DMS 273 treated with DMSO at 0.1 percent for 48 hours (cell line): ENCODE measurements around the gene SLC43A1.
"Not testable (repeated sequence)": the region's sequence is repeated elsewhere in the genome, so short reads cannot be mapped to it uniquely, and the experiment has no call there.

ENCODE experiments used
- DNase-seq: peaks from one replicate; lab custom pipeline; 2025; lab: John Stamatoyannopoulos, UW

Gene SLC43A1

DNA sequence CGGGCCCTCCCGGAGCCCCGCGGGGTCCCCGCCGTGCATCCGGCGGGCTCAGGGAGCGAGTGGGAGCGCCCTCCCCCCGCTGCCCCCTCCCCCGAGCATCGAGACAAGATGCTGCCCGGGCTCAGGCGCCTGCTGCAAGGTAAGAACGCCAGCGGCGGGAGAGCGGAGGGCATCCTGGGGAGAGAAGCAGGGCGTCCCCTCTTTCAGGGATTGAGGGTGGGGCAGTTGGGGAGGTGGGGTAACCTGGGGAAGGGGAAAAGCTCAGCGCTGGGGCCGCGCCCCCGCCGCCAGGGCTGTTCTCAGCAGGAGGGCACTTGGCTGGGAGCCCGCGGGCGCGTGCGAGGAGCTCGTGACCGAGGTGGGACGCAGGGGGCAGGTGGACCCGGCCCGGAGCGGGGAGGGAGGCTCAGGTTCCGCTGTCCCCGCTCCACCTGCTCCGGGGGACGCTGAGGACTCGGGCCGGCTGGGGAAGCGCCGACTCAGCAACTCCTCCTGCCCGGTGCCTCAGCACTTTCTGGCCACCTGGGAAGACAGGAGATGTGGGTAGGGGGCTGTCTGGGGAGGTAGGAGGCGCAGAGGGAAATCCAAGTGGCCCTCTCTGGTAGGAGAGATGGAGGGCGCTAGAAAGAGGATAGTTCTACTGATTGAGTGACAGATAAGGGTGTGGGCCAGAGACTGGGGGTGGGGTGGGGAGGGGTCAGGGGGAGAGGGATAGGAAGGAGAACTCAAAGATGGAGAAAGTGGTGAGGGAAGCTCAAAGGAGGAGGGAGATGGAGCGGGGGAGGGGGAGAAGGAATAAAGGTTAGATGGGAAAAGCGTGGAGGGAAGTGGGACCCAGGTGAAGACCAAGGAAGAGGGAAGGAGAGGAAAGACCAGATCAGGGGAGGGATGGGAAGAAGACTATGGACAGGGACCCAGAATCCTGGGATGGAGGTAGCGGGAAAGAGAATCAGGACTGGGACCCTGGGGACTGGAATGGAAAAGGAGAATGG is 54.4 kb downstream of the SLC43A1 start:
- no peak for DNase-seq

DNA sequence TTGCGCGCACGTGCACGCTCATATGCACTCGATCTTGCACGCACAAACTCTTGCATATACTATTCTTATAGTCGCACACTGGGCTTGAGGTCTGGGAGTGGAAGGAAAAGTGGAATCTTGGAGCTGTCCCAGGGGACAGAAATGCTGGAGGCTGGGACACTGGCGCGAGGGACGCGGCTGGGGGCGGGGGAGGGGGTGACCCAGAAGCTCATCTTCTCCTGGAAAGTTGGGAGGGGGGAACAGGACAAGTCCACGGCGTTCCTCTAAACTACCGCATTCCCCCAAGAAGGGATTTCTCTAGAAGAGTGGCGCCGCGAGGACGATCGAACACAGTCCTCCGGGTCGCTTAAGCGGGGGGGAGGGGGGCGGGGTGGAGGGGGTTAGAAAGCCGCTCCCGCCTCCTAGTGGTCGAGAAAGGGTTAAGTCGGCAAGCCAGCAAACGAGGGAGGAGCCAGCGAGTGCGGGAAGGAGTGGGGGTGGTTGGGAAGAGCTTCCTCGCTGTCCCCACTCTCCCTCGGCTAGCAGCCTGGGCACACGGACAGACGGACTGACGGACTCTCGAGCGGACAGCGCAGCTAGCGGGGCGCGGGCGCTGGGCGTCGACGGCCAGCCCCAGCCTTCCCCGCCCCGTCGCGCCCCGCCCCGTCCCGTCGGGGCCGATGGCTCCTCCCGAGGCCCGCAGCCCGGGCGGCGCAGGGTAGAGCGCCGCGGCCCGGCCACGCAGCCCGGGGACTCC is 55.3 kb downstream of the SLC43A1 start, which contains the start of gene RTN4RL2:
TSS of gene RTN4RL2 (plus strand) at position 507 of the 736 bp plus-strand sequence. CDS start 338 bp downstream, outside the sequence.
- DNase-seq: no peak

DNA sequence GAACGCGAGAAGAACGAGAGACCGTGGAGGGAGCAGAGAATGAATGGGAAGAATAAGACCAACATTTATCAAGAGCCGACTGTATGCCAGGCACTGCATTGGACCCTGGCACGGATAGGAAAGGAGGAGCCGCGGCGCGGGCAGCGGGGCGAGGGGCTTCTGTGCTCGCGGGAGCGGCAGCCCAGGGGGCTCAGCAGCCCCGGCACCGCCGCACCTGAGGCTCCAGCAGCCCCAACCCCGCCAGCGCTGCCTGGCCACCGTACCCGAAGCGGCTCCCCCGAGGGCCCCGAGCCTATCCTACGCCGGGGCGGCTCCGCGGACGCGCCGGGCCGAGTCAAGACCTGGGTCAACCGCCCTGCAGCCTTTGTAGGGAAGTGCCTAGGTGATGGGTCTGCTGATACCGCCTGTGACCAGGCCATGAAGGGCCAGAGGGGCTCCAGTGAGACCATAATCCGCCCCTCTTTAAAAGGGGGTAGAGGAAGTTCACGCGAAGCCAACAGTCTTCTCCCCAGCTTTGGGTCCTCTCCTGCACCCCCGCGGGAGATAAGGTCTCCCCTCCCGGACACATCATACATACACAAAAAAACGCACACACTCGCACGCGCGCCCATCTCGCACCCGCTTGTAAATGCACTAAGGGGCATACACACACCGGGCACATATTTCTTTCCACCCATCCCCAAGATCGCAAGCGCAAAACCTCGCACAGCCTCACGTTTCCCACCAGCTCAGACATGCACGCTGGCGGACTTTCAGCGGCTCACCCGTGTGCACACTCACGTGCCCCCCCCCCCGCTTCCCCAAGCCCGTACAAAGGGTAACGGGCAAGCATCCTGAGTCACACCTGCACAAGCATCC is 56.1 kb downstream of the SLC43A1 start:
- no peak for DNase-seq

- DNase-seq: peak; percentile 54
Observed at GRCh38 chr11:57458410-57459163, 56.9 kb downstream of the SLC43A1 start.

DNA sequence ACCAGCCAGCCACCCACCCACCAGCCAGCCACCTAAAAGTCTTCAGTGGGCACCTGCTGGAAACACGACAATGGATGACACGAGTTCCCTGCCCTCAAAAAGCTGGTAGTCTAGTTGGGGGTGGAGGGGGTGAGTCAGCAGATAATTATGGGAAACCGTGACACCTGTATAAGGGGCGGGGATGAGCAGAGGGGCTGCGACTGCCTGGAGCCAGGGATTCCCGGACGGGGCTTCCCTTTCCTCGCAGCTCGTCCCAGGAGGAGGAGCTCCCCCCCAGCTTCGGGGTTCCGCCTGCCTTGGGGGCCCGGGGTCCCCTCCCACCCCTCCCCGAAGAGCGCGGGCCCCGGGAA is 57.5 kb downstream of the SLC43A1 start:
- no peak for DNase-seq

- DNase-seq: no peak
Observed at GRCh38 chr11:57457643-57458023, 57.9 kb downstream of the SLC43A1 start.

GRCh38 chr11:57456960-57457642 is 58.4 kb downstream of the SLC43A1 start:
- DNase-seq: peak; percentile 13

DNA sequence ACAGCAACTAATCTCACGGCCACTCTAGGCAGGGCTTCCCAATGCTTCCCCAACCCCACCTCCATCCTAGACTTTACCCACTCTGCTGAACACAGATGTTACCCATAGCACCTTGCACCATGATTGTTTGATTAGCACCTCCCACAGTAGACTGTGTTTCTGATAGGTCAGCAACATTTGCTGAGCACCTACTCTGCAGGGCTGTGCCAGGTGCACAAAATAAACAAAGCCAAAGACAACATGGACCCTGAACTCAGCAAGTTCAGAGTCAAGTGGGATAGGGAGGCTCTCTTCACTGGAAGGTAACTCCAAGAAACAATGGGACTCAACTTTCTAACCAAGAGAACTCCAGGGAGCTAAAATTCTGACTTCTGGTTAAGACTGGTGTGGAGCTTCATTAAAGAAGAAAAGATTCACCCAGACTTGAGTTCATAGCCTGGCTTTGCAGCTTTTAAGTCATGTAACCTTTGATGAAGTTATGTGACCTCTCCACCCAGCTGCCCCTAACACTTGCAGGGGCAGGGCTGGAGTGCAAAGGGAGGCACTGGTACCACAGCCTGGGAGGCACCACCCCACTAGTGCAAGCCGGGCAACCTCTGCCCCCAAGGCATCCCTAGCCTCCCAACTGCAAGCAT is 61.8 kb downstream of the SLC43A1 start:
- no peak for DNase-seq

DNA sequence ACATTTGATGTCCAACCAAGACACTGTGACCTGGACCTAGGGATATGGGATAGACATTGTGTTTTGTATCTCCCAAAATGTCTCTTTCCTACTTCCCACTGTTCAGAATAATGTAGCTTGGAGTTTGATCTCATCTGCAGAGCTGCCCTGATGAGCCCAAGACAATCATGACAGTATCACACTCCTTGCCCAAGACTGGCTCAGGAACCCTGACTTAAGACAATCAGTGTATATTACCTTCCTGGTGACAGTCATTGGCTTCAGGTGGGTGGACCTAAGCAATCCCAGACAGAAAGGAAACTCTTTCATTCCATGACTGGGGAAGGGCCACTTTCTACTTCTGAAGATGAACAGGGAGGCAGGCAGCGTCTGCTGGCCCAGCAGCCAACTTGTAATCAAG is 69.4 kb downstream of the SLC43A1 start:
- DNase-seq: no peak

DNA sequence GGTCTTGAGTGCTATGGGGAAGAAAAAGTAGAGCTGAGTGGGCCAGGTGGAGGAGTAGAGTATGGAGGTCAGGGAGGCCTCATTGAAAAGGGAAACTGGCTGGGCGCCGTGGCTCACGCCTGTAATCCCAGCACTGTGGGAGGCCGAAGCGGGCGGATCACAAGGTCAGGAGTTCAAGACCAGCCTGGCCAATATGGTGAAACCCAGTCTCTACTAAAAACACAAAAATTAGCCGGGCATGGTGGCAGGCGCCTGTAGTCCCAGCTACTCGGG is 70.4 kb downstream of the SLC43A1 start:
- DNase-seq: not testable (repeated sequence)

DNA sequence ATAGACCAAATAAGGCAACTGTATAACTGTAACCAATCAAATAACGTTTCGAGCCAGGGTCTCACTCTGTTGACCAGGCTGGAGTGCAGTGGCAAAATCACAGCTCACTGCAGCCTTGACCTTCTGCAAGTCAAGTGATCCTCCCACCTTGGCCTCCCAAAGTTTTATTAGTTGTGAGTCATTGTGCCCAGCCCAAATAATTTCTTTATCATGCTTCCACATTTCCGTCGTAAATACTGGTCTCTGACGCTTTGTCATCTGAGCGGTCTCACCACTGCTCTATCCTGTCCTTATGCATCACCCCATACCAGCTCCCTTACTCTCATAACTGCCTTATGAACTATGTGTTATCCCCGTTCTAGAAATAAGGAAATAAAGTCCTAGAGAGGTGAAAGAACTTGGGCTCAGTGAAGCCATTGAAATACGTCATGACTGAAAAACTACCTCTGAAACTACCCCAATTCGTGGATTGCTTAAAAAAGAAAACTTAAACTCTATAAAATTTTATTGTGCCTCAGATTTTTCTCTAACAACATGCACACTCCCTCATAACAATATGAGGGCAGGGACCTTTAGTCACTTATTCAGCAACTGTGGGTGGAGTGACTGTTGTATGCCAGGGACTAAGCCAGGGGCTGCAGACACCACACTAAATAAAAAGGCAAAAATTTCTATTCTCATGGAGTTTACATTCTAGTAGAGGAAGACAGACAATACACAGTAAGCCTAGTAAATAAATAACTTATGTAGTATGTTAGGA is 71.0 kb downstream of the SLC43A1 start:
- no peak for DNase-seq

GRCh38 chr11:57440744-57441414 is 74.6 kb downstream of the SLC43A1 start:
- no peak for DNase-seq

GRCh38 chr11:57439786-57440185 is 75.7 kb downstream of the SLC43A1 start:
- DNase-seq: no peak

- no peak for DNase-seq
Observed at GRCh38 chr11:57438345-57439285, 76.9 kb downstream of the SLC43A1 start.

- no peak for DNase-seq
Observed at GRCh38 chr11:57436031-57436430, 79.5 kb downstream of the SLC43A1 start.

DNA sequence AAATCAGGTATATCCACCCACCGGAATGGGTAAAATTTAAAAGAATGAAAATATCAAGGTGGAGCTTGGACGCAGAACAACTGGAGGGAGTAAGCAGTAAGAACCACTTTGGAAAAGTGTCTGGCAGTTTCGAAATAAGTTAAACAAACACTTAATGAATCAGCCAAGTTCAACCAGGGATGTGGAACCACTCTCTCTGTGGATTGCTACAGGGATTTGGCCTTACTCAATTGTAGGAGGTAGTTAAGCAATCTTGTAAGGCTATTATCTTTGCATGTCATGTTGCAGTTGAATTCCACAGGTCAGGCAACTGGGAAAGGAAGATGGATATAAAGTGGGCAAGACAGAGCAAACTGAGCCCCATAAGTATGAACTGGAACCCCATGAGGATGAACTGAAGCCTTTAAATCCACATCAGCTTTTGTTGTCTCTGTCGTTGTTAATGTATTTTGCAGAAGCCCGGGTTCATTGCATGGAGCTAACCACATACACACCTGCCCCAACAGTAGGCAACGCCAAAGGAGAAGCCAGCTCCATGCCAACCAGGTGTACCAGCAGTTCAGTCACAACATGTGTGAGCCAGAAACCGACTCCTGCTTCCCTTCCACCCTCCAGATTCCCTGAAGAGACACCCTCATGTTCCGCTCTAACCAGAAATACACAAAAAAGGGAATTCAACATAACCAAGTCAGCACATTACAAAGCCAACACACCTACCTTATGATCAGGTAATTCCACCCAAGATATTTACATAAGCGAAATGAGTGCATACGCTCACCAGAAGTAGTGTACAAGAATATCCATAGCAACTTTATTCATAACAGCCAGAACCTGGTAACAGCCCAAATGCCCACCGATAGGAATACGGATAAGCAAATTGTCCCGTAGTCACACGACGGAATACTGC is 80.6 kb downstream of the SLC43A1 start:
- no peak for DNase-seq
